Calu3 (cell line): ENCODE results near the gene MSI2. TPM values are rescaled to one million over a fixed set of nuclear protein-coding genes. Genes with fewer than 3 reads are reported as not detected.

ENCODE experiments used
- BruUV-seq: library from RNA; stranded (reverse); fragments of 400-500 nt; replicated peaks from 2 replicates; lab custom pipeline; 2021; lab: Mats Ljungman, UMichigan
- CTCF ChIA-PET: fragments of 300-600 bp; sonication (Branson Sonifier 250); formaldehyde crosslinking; loops from one replicate; lab custom pipeline; 2022; ENCODE audit warnings: antibody characterized with exemption; lab: Charles Lee
- DNase-seq: peaks from one replicate; pipeline ENCODE4 v3.0.0; 2022
- H3K27ac Mint-ChIP-seq: one replicate; pipeline ENCODE4 v1.8.0; 2022; ENCODE audit warnings: mixed read lengths; ENCODE audit not compliant: unreplicated experiment
- H3K27me3 Mint-ChIP-seq: one replicate; pipeline ENCODE4 v1.8.0; 2022; ENCODE audit warnings: mixed read lengths; ENCODE audit not compliant: unreplicated experiment
- H3K36me3 Mint-ChIP-seq: one replicate; pipeline ENCODE4 v1.8.0; 2022; ENCODE audit warnings: mild to moderate bottlenecking, moderate library complexity, mixed read lengths; ENCODE audit not compliant: insufficient read depth, unreplicated experiment
- H3K4me1 Mint-ChIP-seq: one replicate; pipeline ENCODE4 v1.8.0; 2022; ENCODE audit warnings: mild to moderate bottlenecking, low read depth, mixed read lengths; ENCODE audit not compliant: unreplicated experiment
- H3K4me3 Mint-ChIP-seq: one replicate; pipeline ENCODE4 v1.8.0; 2022; ENCODE audit warnings: mild to moderate bottlenecking, low read depth, moderate library complexity, mixed read lengths; ENCODE audit not compliant: unreplicated experiment
- H3K9me3 Mint-ChIP-seq: one replicate; pipeline ENCODE4 v1.8.0; 2022; ENCODE audit warnings: low read depth, mixed read lengths; ENCODE audit not compliant: unreplicated experiment
- intact Hi-C: fragments of 100-400 bp; cut with micrococcal nuclease; formaldehyde crosslinking; loops from one replicate; pipeline ENCODE4 v1.10.0; 2022; ENCODE audit not compliant: unreplicated experiment
- total RNA-seq: library from RNA; stranded (reverse); gene quantifications from 2 replicates; pipeline ENCODE4 v1.2.3, GENCODE V29; 2022
- TF ChIP-seq, protein P1 (sequence below): fragments of 200-600 bp; IDR thresholded peaks from one replicate; pipeline ENCODE4 v1.8.0; 2022; ENCODE audit warnings: antibody characterized with exemption; ENCODE audit not compliant: unreplicated experiment

MSI2 gene
- total RNA-seq, 1 experiment from 2014 or later: 66.4 TPM

DNA sequence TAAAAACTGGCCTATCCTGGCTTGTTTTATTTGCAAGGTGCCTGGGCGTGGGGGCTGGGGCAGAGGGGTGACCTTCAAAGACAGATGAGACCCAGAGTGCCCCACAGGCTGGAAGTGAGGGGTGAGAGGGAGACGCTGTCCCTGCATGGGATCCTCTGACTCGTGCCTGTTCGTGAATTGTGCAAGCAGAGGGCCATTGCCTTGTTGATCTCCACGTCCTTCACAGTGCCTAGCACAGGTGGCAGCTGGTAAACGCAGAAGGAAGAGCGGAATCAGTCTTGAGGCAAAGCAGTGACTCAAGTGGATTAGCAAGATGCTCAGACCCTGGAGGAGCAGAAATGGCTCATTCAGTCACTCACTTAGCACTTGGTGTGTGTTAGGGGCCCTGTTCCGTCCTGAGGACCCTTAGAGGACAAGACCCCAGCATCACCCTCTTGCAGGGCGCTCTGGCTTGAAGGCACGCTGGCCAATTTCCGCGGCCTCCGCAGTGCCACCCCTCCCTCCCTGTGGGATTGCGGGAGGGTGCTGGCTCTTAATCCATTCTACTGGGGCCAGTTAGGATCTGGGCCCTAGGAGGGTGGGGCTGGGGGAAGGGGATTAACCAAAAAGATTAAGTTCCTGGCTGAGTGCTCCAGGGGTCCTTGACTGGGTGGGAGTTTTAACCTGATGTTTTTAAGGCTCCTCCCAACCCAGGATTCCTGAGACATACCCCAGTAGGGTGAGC lies 337.6 kb downstream of the MSI2 start:
- intact Hi-C loops: no loop called here
- H3K36me3 Mint-ChIP-seq: no peaks in the 10 kb centered on the region
- DNase-seq: no peak
- BruUV-seq: no TSS peak
- H3K4me3 Mint-ChIP-seq: no peak overlapping the region
- TF ChIP-seq, protein P1, sequence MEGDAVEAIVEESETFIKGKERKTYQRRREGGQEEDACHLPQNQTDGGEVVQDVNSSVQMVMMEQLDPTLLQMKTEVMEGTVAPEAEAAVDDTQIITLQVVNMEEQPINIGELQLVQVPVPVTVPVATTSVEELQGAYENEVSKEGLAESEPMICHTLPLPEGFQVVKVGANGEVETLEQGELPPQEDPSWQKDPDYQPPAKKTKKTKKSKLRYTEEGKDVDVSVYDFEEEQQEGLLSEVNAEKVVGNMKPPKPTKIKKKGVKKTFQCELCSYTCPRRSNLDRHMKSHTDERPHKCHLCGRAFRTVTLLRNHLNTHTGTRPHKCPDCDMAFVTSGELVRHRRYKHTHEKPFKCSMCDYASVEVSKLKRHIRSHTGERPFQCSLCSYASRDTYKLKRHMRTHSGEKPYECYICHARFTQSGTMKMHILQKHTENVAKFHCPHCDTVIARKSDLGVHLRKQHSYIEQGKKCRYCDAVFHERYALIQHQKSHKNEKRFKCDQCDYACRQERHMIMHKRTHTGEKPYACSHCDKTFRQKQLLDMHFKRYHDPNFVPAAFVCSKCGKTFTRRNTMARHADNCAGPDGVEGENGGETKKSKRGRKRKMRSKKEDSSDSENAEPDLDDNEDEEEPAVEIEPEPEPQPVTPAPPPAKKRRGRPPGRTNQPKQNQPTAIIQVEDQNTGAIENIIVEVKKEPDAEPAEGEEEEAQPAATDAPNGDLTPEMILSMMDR: no peak
- no peaks in the 10 kb centered on the region for H3K27me3 Mint-ChIP-seq
- CTCF ChIA-PET: no interaction called here
- H3K4me1 Mint-ChIP-seq: peaks cover 8% of the 10 kb centered on the region
- no peaks in the 10 kb centered on the region for H3K9me3 Mint-ChIP-seq
- H3K27ac Mint-ChIP-seq: no peak overlapping the region

DNA sequence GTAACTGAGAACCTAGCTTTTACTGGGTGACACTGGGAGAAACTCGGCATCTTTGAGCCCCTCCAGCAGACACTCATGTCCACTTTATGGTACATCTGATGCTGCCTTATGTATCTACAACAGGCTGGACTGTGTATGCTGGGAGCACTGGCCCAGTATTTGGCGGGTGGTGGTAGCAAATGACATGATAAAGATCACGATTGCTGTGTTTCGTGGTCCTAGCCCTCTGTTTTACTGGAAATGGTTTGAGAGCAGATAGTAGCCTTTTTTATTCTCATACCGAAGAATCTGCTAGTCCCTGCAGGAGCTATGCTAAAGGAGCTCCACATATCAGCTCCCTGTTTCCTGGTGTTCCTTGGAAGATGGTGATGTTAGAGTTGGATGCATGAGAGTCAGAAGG lies 338.4 kb downstream of the MSI2 start:
- DNase-seq: no peak
- TF ChIP-seq, protein P1: no peak

DNA sequence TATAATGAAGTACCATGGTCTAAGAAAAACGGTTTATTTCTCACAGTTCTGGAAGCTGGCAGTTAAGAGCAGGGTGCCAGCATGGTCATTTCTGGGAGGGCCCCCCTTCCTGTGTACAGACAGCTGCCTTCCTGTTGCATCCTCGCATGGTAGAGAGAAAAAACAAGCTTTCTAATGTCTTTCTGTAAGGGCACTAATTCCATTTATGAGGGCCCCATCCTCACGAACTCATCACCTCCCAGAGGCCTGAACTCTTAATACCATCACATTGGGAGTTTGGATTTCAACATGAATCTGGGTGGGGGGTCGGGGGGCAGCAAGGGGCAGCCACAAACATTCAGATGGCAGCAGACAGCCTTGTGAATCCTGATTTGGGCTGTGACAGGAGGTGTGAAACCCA lies 339.1 kb downstream of the MSI2 start:
- H3K9me3 Mint-ChIP-seq: no peaks in the 10 kb centered on the region
- no peak overlapping the region for H3K4me3 Mint-ChIP-seq
- intact Hi-C loops: loop anchor here (5.0 kb wide), 2 partner anchors 77 to 152 kb away; partner anchors contain the start of gene CCDC182
- no peak overlapping the region for H3K27ac Mint-ChIP-seq
- H3K27me3 Mint-ChIP-seq: no peaks in the 10 kb centered on the region
- no peak for DNase-seq
- no peaks in the 10 kb centered on the region for H3K36me3 Mint-ChIP-seq
- no TSS peak for BruUV-seq
- CTCF ChIA-PET: interaction anchor here (0.7 kb wide), 2 partner anchors 77 to 719 kb away, joined by 4 to 6 read pairs; no protein-coding TSS in a partner anchor
- peaks cover 8% of the 10 kb centered on the region for H3K4me1 Mint-ChIP-seq
- TF ChIP-seq, protein P1: no peak

More for the DNA sequence above, 338.4 kb downstream of the MSI2 start:
- no peak overlapping the region for H3K27ac Mint-ChIP-seq
- no TSS peak for BruUV-seq
- no peak overlapping the region for H3K4me3 Mint-ChIP-seq
- no peaks in the 10 kb centered on the region for H3K36me3 Mint-ChIP-seq
- CTCF ChIA-PET: interaction anchor here (0.7 kb wide), 1 partner anchor 718 kb away, joined by 6 read pairs; no protein-coding TSS in a partner anchor
- intact Hi-C loops: loop anchor here (5.0 kb wide), 2 partner anchors 78 to 153 kb away; partner anchors contain the start of gene CCDC182
- H3K4me1 Mint-ChIP-seq: peaks cover 8% of the 10 kb centered on the region
- H3K27me3 Mint-ChIP-seq: no peaks in the 10 kb centered on the region
- no peaks in the 10 kb centered on the region for H3K9me3 Mint-ChIP-seq

DNA sequence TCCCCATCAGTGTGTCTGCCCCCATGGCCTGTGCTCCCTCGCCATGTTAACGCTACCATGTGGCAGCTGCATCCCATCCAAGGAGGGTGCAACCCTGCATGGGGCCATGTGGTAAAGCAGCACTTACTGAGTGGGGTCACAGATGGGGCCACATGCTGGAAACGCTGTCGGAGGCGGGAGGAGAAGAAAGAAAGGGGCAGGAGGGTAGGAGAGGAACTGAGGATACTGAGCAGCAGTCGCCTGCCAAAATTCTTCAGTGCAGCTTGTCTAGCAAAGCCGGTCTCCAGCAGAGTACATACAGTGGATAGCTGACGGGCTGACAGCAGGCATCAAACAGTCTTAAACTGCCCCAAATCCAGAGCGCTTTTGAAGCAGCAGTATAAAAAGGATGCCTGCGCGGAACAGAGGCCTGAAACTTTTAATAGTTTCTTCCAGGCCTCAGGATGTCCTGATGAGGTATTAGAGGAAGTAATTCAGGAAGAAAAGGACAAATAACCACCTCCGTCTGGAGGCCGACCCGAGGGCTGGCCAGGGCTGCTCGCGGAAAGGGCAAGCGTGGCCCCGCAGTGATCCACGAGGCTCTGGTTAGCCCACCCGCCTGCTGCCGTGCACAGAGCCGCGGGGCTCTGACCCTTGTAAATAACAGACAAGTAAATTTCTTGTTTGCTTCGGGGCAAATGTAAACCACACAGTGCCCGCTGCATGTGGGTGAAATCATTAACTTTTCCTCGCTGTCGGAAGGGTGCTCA lies 339.8 kb downstream of the MSI2 start:
- H3K27me3 Mint-ChIP-seq: no peaks in the 10 kb centered on the region
- no TSS peak for BruUV-seq

More for the DNA sequence above, 339.8 kb downstream of the MSI2 start:
- intact Hi-C loops: loop anchor here (5.0 kb wide), 2 partner anchors 76 to 151 kb away; partner anchors contain the start of gene CCDC182
- CTCF ChIA-PET: interaction anchor here (0.7 kb wide), 1 partner anchor 76 kb away, joined by 4 read pairs; no protein-coding TSS in a partner anchor
- no peak for DNase-seq
- Mint-ChIP-seq H3K9me3 (no peaks in the 10 kb centered on the region), H3K27ac (no peak overlapping the region), H3K4me1 (peaks cover 8% of the 10 kb centered on the region), H3K4me3 (no peak overlapping the region), H3K36me3 (no peaks in the 10 kb centered on the region)
- TF ChIP-seq, protein P1: no peak
